ENCODE measurements around the gene SCN1B. TPM values are rescaled to one million over a fixed set of nuclear protein-coding genes. Genes with fewer than 3 reads are reported as not detected.

Gene SCN1B
- total and polyA plus RNA-seq, 2 of the 13 experiments (the other 11 are each of a cell fraction or from before 2014, with no cell fraction given) = 2.7 to 20.1 TPM

GRCh38 chr19:35030257-35031071 lies at the start of gene SCN1B (continued):
- TF ChIP-seq ZNF562 (CRISPR knock-in tag; IDR thresholded peaks at IDR 0.05; ENCODE audit: borderline replicate concordance) = no peak
- TF ChIP-seq ZNF18 (CRISPR knock-in tag; IDR thresholded peaks at IDR 0.05; ENCODE audit: insufficient replicate concordance) = no peak
- TF ChIP-seq FOXM1 (CRISPR knock-in tag; IDR thresholded peaks at IDR 0.05) = no peak
- no peak for TF ChIP-seq PLRG1 (conservative IDR thresholded peaks at IDR 0.05)
- TF ChIP-seq DNMT1 (CRISPR knock-in tag; IDR thresholded peaks at IDR 0.05) = no peak
- no peak for TF ChIP-seq CEBPB (IDR thresholded peaks at IDR 0.05; ENCODE audit: borderline replicate concordance, low read depth, low read length)
- no peak for TF ChIP-seq ZNF616 (CRISPR knock-in tag; IDR thresholded peaks at IDR 0.05; ENCODE audit: low read depth)
- TF ChIP-seq ZFP41 (CRISPR knock-in tag; IDR thresholded peaks at IDR 0.05; ENCODE audit: borderline replicate concordance) = no peak
- TF ChIP-seq ZBTB38 (CRISPR knock-in tag; IDR thresholded peaks at IDR 0.05) = no peak
- TF ChIP-seq BATF2 (CRISPR knock-in tag; IDR thresholded peaks at IDR 0.05) = no peak
- no peak for TF ChIP-seq ZNF414 (CRISPR knock-in tag; IDR thresholded peaks at IDR 0.05)
- TF ChIP-seq ZFYVE20 (CRISPR knock-in tag; IDR thresholded peaks at IDR 0.05; ENCODE audit: borderline replicate concordance, low read depth) = no peak
- no peak for TF ChIP-seq SIN3A (IDR thresholded peaks at IDR 0.05; ENCODE audit: borderline replicate concordance, low read depth, low read length)
- TF ChIP-seq ZBTB44 (CRISPR knock-in tag; IDR thresholded peaks at IDR 0.05) = no peak
- TF ChIP-seq ZNF569 (CRISPR knock-in tag; IDR thresholded peaks at IDR 0.05; ENCODE audit: borderline replicate concordance) = no peak
- TF ChIP-seq ZNF724P (CRISPR knock-in tag; IDR thresholded peaks at IDR 0.05; ENCODE audit: borderline replicate concordance) = no peak
- TF ChIP-seq FOSL1 (CRISPR knock-in tag; IDR thresholded peaks at IDR 0.05; ENCODE audit: borderline replicate concordance) = peak; percentile 24; the same call in 1 of the 2 replicates
- no peak for TF ChIP-seq HNF4G (IDR thresholded peaks at IDR 0.05; ENCODE audit: borderline replicate concordance, low read depth, low read length)
- TF ChIP-seq HNF4G (CRISPR knock-in tag; IDR thresholded peaks at IDR 0.05; ENCODE audit: borderline replicate concordance, low read depth) = no peak
